Small intestine (tissue), 7 donors: ENCODE results near the gene LOXL1. TPM values are rescaled to one million over a fixed set of nuclear protein-coding genes. Genes with fewer than 3 reads are reported as not detected.
"Not testable (repeated sequence)": the region's sequence is repeated elsewhere in the genome, so short reads cannot be mapped to it uniquely, and the experiment has no call there.

Experiments used
- DNase-seq, 2 donors: peaks; one replicate each; pipeline versions ENCODE4 v3.0.0 to v3.0.0-alpha.2; 2013
- FAIRE-seq: peaks from 2 replicates; lab custom pipeline; 2012; peaks lifted over from hg19 to GRCh38; lab: Jason Lieb, UNC
- H3K27ac ChIP-seq, 3 donors: one replicate each; pipeline ENCODE4 v1.5.1; 2013; ENCODE audit warnings: low read length in 2 of 3, mild to moderate bottlenecking in 2 of 3, control low read depth in 1 of 3, inconsistent platforms in 1 of 3, low read depth in 1 of 3, moderate library complexity in 1 of 3
- H3K27me3 ChIP-seq, 3 donors: one replicate each; pipeline ENCODE4 v1.6.1; 2013; ENCODE audit warnings: low read length in 3 of 3, inconsistent platforms in 1 of 3; ENCODE audit not compliant: control insufficient read depth in 3 of 3, insufficient read depth in 3 of 3
- H3K36me3 ChIP-seq, 3 donors: one replicate each; pipeline ENCODE4 v1.6.1; 2013; ENCODE audit warnings: low read length in 3 of 3, inconsistent platforms in 1 of 3, low read depth in 1 of 3, mild to moderate bottlenecking in 1 of 3, moderate library complexity in 1 of 3; ENCODE audit not compliant: control insufficient read depth in 3 of 3, insufficient read depth in 2 of 3
- H3K4me1 ChIP-seq, 3 donors: one replicate each; pipeline ENCODE4 v1.6.1; 2013; ENCODE audit warnings: low read length in 2 of 3, inconsistent platforms in 1 of 3, low read depth in 1 of 3, mild to moderate bottlenecking in 1 of 3, moderate library complexity in 1 of 3; ENCODE audit not compliant: control insufficient read depth in 3 of 3, insufficient read depth in 2 of 3
- H3K4me3 ChIP-seq, 3 donors: one replicate each; pipeline ENCODE4 v1.5.1; 2013; ENCODE audit warnings: low read length in 3 of 3, control low read depth in 1 of 3, inconsistent platforms in 1 of 3, low read depth in 1 of 3, mild to moderate bottlenecking in 1 of 3, moderate library complexity in 1 of 3
- H3K9me3 ChIP-seq, 2 donors: one replicate each; pipeline ENCODE4 v1.6.1; 2013; ENCODE audit warnings: low read depth in 1 of 2, low read length in 1 of 2; ENCODE audit not compliant: control insufficient read depth in 2 of 2, insufficient read depth in 1 of 2
- WGBS, 3 donors: extraction: QIAGEN DNeasy Blood & Tissue Kit; methylation state at CpG; one replicate each; pipeline ENCODE4 v1.1.7; 2013; 5-methylcytosine and 5-hydroxymethylcytosine counted together
- polyA plus RNA-seq, 4 donors: library from polyadenylated mRNA; stranded (reverse) in 3 of 4; unstranded in 1 of 4; fragments of 200-250 nt in 3 of 4; fragments of 120-200 nt in 1 of 4; gene quantifications; one replicate each; pipeline versions ENCODE4 v1.2.1 to v1.2.3, GENCODE V29; 2013
- donor health status: healthy with polysubstance abuse.
- donor health status: control.
- donor health status: control.
- donor health status: Bipolar disorder and iron deficiency.
- donor health status: healthy.

Gene LOXL1
- polyA plus RNA-seq, 4 donors, result 2.2 to 7.2 (median 4.9) TPM

GRCh38 chr15:73937296-73937695 lies 11.0 kb downstream of the LOXL1 start:
- H3K27ac ChIP-seq, result no peak overlapping the region
- H3K36me3 ChIP-seq, result peaks cover 0 to 2% (median 0%) of the 10 kb centered on the region in 3 donors
- no peak overlapping the region for H3K4me3 ChIP-seq
- H3K9me3 ChIP-seq, result peaks cover 0 to under 1% of the 10 kb centered on the region in 2 donors
- DNase-seq (no peak), FAIRE-seq (no peak)
- no peaks in the 10 kb centered on the region for H3K27me3 ChIP-seq
- H3K4me1 ChIP-seq, result peaks cover 0 to 18% (median 0%) of the 10 kb centered on the region in 3 donors
- WGBS, 3 donors, result 72 to 91% (median 83%) methylated on average over 8 to 10 of the region's 10 CpGs

GRCh38 chr15:73937726-73938125 lies 11.5 kb downstream of the LOXL1 start:
- Histone ChIP-seq H3K9me3 (peaks cover 0 to 5% of the 10 kb centered on the region in 2 donors), H3K4me1 (peaks cover 0 to 18% (median 0%) of the 10 kb centered on the region in 3 donors), H3K36me3 (peaks cover 0 to 2% (median 0%) of the 10 kb centered on the region in 3 donors), H3K27me3 (no peaks in the 10 kb centered on the region), H3K4me3 (no peak overlapping the region), H3K27ac (no peak overlapping the region)
- 90 to 96% (median 93%) methylated on average over 11 of the region's 11 CpGs for WGBS, 3 donors
- FAIRE-seq, result no peak
- DNase-seq, result no peak

- FAIRE-seq, H3K27ac ChIP-seq, H3K36me3 ChIP-seq, H3K27me3 ChIP-seq, H3K4me3 ChIP-seq, DNase-seq: not testable (repeated sequence)
- peaks cover 0 to 18% (median 0%) of the 10 kb centered on the region in 3 donors for H3K4me1 ChIP-seq
- peaks cover 0 to 13% of the 10 kb centered on the region in 2 donors for H3K9me3 ChIP-seq
- 91 to 96% (median 95%) methylated on average over 8 of the region's 8 CpGs for WGBS, 3 donors
Measured at GRCh38 chr15:73938516-73938915, 12.3 kb downstream of the LOXL1 start.

- WGBS, 3 donors, result 67 to 83% (median 83%) methylated on average over 4 of the region's 4 CpGs
- H3K27me3 ChIP-seq, result no peaks in the 10 kb centered on the region
- peaks cover 0 to 2% (median 0%) of the 10 kb centered on the region in 3 donors for H3K36me3 ChIP-seq
- H3K27ac ChIP-seq, result no peak overlapping the region
- peaks cover 0 to 13% of the 10 kb centered on the region in 2 donors for H3K9me3 ChIP-seq
- H3K4me1 ChIP-seq, result peaks cover 0 to 19% (median 0%) of the 10 kb centered on the region in 3 donors
- no peak for DNase-seq
- H3K4me3 ChIP-seq, result no peak overlapping the region
- FAIRE-seq, result no peak
Measured at GRCh38 chr15:73939138-73939537, 12.9 kb downstream of the LOXL1 start.

GRCh38 chr15:73940061-73940981 lies 14.1 kb downstream of the LOXL1 start:
- no peak for FAIRE-seq
- peak in 1 of 2 donors; percentile 54 for DNase-seq
- Histone ChIP-seq H3K36me3 (peaks cover 0 to 2% (median 0%) of the 10 kb centered on the region in 3 donors), H3K27ac (no peak overlapping the region), H3K4me3 (no peak overlapping the region), H3K4me1 (peaks cover 0 to 23% (median 0%) of the 10 kb centered on the region in 3 donors), H3K9me3 (peaks cover 0 to 13% of the 10 kb centered on the region in 2 donors), H3K27me3 (no peaks in the 10 kb centered on the region)
- WGBS, 3 donors, result 62 to 77% (median 75%) methylated on average over 8 of the region's 8 CpGs

GRCh38 chr15:73941044-73941443 lies 14.8 kb downstream of the LOXL1 start:
- DNase-seq (no peak), FAIRE-seq (no peak)
- 80 to 100% (median 100%) methylated on average over 1 of the region's 1 CpG for WGBS, 3 donors
- Histone ChIP-seq H3K36me3 (peaks cover 0 to 2% (median 0%) of the 10 kb centered on the region in 3 donors), H3K4me3 (no peak overlapping the region), H3K27me3 (no peaks in the 10 kb centered on the region), H3K9me3 (peaks cover 0 to 13% of the 10 kb centered on the region in 2 donors), H3K27ac (no peak overlapping the region), H3K4me1 (peaks cover 0 to 23% (median 0%) of the 10 kb centered on the region in 3 donors)

- 81 to 84% (median 81%) methylated on average over 3 of the region's 3 CpGs for WGBS, 3 donors
- Histone ChIP-seq H3K9me3 (peaks cover 0 to 13% of the 10 kb centered on the region in 2 donors), H3K27ac (no peak overlapping the region), H3K27me3 (no peaks in the 10 kb centered on the region), H3K4me3 (no peak overlapping the region), H3K4me1 (peaks cover 0 to 21% (median 0%) of the 10 kb centered on the region in 3 donors), H3K36me3 (peaks cover 0 to 2% (median 0%) of the 10 kb centered on the region in 3 donors)
- FAIRE-seq, result no peak
- no peak for DNase-seq
Measured at GRCh38 chr15:73941449-73941848, 15.2 kb downstream of the LOXL1 start.

GRCh38 chr15:73941871-73942635 lies 15.8 kb downstream of the LOXL1 start:
- FAIRE-seq (no peak), DNase-seq (no peak)
- Histone ChIP-seq H3K9me3 (peaks cover 0 to 13% of the 10 kb centered on the region in 2 donors), H3K4me1 (peaks cover 0 to 15% (median 0%) of the 10 kb centered on the region in 3 donors), H3K27me3 (no peaks in the 10 kb centered on the region), H3K4me3 (no peak overlapping the region), H3K27ac (no peak overlapping the region), H3K36me3 (peaks cover 0 to 2% (median 0%) of the 10 kb centered on the region in 3 donors)
- WGBS, 3 donors, result 74 to 78% (median 78%) methylated on average over 10 of the region's 10 CpGs
